Measurements from ENCODE around the gene SSUH2. TPM values are rescaled to one million over a fixed set of nuclear protein-coding genes. Genes with fewer than 3 reads are reported as not detected.

Gene SSUH2
- total RNA-seq, 1 donor from 2014 or later, result 1.4 TPM

DNA sequence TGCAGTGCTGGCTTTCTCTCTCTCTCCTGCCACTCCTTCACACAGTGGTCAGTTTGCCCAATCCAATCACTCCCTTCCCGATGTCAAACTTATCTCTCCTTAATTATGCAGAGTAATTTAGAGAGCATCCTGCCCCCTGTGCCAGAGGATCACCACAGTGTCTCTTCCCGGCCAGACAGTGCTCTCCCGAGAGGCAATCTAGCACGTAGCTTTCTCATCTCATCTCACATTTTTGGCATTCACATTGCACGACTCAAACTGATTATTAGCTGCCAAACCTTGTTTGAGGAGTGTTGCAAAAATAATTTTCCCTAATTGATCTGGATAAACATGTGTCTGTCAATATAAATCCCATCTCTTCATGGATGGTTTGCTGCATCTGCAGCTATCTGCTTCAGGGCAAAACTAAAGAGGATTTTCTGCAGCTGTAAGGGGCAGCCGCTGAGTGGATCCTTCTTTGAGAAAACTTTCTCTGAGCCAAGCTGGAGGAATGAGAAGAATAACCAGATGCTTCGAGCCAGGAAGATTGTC, 37.8 kb downstream of the SSUH2 start:
- Mint-ChIP-seq H3K9me3 (peaks cover 8% of the 10 kb centered on the region), H3K27me3 (peaks cover 8% of the 10 kb centered on the region), H3K4me1 (ENCODE audit: unreplicated experiment) (peaks cover 19% of the 10 kb centered on the region), H3K27ac (no peak overlapping the region), H3K36me3 (no peaks in the 10 kb centered on the region), H3K4me3 (no peak overlapping the region)
- TF ChIP-seq, protein P1, sequence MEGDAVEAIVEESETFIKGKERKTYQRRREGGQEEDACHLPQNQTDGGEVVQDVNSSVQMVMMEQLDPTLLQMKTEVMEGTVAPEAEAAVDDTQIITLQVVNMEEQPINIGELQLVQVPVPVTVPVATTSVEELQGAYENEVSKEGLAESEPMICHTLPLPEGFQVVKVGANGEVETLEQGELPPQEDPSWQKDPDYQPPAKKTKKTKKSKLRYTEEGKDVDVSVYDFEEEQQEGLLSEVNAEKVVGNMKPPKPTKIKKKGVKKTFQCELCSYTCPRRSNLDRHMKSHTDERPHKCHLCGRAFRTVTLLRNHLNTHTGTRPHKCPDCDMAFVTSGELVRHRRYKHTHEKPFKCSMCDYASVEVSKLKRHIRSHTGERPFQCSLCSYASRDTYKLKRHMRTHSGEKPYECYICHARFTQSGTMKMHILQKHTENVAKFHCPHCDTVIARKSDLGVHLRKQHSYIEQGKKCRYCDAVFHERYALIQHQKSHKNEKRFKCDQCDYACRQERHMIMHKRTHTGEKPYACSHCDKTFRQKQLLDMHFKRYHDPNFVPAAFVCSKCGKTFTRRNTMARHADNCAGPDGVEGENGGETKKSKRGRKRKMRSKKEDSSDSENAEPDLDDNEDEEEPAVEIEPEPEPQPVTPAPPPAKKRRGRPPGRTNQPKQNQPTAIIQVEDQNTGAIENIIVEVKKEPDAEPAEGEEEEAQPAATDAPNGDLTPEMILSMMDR (conservative IDR thresholded peaks at IDR 0.05), result no peak
- DNase-seq (ENCODE audit: extremely low spot score, unreplicated experiment), result no peak

DNA sequence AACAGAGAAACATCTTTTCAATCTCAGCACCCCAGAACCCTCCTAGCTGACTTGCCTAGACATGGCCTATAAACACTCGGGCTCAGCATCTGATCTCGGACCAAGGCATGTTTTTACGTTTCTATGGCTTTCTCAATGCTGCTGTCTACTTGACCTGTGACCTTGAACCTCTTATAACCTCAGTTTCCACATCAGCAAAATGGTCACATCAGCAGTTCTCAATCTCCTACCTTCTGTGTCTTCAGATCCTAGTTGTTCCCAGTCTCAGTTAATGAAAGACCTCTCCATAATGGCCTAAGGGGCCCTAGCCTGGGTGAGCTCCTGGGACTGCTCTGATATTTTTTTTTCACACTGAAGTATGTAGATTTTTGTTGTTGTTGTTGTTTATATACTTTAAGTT, 39.6 kb downstream of the SSUH2 start:
- Mint-ChIP-seq H3K36me3 (no peaks in the 10 kb centered on the region), H3K4me3 (no peak overlapping the region), H3K9me3 (peaks cover 5% of the 10 kb centered on the region), H3K4me1 (ENCODE audit: unreplicated experiment) (peaks cover 15% of the 10 kb centered on the region), H3K27me3 (peaks cover 8% of the 10 kb centered on the region), H3K27ac (no peak overlapping the region)
- peak; percentile 0 for DNase-seq (ENCODE audit: extremely low spot score, unreplicated experiment)
- TF ChIP-seq, protein P1 (conservative IDR thresholded peaks at IDR 0.05), result no peak

DNA sequence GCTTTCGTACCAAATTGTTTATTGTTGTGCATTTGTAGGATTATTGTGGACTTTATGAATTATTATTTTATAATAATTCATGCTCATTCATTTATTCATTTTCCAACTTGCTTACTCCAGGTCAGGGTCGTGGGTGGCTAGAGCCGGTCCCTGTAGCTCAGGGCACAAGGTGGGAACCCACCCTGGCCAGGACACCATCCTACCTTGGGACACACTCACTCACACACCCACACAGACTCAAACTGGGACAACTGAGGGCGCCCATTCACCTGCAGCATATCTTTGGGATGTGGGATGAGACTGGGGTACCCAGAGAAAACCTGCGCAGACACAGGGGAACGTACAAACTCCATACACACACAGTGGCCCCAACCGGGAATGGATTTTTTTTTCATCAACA, 40.6 kb downstream of the SSUH2 start:
- peaks cover 8% of the 10 kb centered on the region for H3K27me3 Mint-ChIP-seq
- H3K36me3 Mint-ChIP-seq, result no peaks in the 10 kb centered on the region
- H3K4me3 Mint-ChIP-seq, result no peak overlapping the region
- H3K27ac Mint-ChIP-seq, result no peak overlapping the region
- DNase-seq (ENCODE audit: extremely low spot score, unreplicated experiment), result peak; percentile 24
- peaks cover 3% of the 10 kb centered on the region for H3K9me3 Mint-ChIP-seq
- TF ChIP-seq, protein P1 (conservative IDR thresholded peaks at IDR 0.05), result no peak
- H3K4me1 Mint-ChIP-seq (ENCODE audit: unreplicated experiment), result peaks cover 13% of the 10 kb centered on the region

DNA sequence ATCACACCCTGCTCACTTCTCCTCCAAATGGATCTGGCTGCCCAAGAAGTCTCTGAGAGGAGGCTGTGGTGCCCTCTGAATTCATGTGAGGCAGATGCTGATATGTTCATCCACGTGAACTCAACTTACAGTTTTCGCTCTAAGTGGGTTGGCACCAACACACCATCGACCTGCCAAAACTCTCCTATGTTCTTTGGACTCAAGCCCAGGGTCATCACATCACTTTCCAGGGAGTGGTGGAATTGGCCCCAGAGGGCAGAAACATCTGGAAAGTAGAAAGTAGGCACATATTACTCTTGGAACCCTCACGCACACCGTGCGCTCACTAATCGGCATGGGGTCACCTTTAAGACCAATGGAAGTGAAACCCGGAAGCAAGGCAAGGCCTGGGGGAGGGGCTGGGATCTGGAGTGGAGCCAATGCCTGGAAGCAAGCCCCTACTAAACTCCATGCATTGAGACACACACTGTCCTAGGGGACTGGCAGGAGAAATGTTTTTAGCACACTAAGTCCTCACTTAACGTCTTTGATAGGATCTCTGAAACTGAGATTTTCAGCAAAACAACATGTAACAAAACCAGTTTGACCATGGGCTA, 41.4 kb downstream of the SSUH2 start:
- TF ChIP-seq, protein P1 (conservative IDR thresholded peaks at IDR 0.05), result no peak
- Mint-ChIP-seq H3K4me1 (ENCODE audit: unreplicated experiment) (peaks cover 17% of the 10 kb centered on the region), H3K4me3 (no peak overlapping the region), H3K27ac (no peak overlapping the region), H3K27me3 (peaks cover 8% of the 10 kb centered on the region), H3K36me3 (no peaks in the 10 kb centered on the region), H3K9me3 (peaks cover 3% of the 10 kb centered on the region)
- DNase-seq (ENCODE audit: extremely low spot score, unreplicated experiment), result no peak

DNA sequence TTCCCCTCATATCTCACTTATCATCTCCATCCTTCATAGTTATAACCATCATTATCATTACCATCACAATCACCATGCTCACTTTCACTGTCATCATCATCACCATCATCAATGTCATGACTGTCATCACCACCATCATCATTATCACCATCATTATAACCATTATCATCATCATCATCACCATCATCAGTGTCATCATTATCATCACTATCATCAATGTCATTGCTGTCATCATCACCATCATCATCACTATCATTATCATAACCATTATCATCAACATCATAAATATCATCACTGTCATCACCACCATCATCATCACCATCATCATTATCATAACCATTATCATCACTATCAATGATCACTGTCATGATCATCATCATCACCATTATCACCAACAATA, 44.1 kb downstream of the SSUH2 start:
- H3K27ac Mint-ChIP-seq, result no peak overlapping the region
- H3K4me1 Mint-ChIP-seq (ENCODE audit: unreplicated experiment), result peaks cover 17% of the 10 kb centered on the region
- peaks cover 4% of the 10 kb centered on the region for H3K27me3 Mint-ChIP-seq
- DNase-seq (ENCODE audit: extremely low spot score, unreplicated experiment), result no peak
- no peak overlapping the region for H3K4me3 Mint-ChIP-seq
- no peaks in the 10 kb centered on the region for H3K36me3 Mint-ChIP-seq
- no peaks in the 10 kb centered on the region for H3K9me3 Mint-ChIP-seq
- TF ChIP-seq, protein P1 (conservative IDR thresholded peaks at IDR 0.05), result no peak
